ENCODE results near the gene CUZD1.

- no peak for TF ChIP-seq CTCF (conservative IDR thresholded peaks at IDR 0.05; ENCODE audit: low read length)
- no peak for TF ChIP-seq EZH2phosphoT487 (IDR thresholded peaks at IDR 0.05; ENCODE audit: borderline replicate concordance)
Measured at GRCh38 chr10:122844146-122844545, 1.5 kb downstream of the CUZD1 start.

Measured in Loucy (cell line).